ENCODE results near the gene CDH6. TPM values are rescaled to one million over a fixed set of nuclear protein-coding genes. Genes with fewer than 3 reads are reported as not detected.

Gene CDH6
- total RNA-seq, 1 donor from 2014 or later: 9.4 TPM

DNA sequence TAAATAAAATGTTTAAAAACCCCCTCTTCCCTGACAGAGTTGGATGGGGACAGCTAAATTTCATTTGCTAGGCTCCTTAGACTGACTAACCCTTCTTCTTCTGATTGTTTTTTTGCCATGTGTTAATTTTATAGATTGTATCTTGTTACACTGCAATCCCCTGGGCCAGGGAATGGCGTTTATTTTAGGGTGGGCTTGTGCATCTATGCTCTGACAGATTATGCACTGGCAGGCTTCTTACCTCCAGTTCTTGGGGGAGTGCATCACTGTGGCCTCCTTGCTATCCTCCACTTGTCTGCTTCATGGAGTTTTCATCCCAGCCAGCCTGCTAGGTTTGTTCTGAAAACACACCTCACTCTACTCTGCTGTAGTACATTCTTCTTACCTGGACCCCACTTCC, 178.6 kb downstream of the CDH6 start:
- no peak for ATAC-seq
- Histone ChIP-seq H3K9me3 (no peaks in the 10 kb centered on the region), H3K4me1 (no peaks in the 10 kb centered on the region), H3K36me3 (no peaks in the 10 kb centered on the region), H3K27ac (no peak overlapping the region), H3K27me3 (no peaks in the 10 kb centered on the region), H3K4me3 (no peak overlapping the region)
- no peak for DNase-seq
- TF ChIP-seq CTCF (IDR thresholded peaks at IDR 0.05): no peak
- intact Hi-C loops (cut with DNase I): no loop called here

GRCh38 chr5:31375999-31376720, 182.7 kb downstream of the CDH6 start:
- intact Hi-C loops (cut with DNase I): no loop called here
- Histone ChIP-seq H3K4me1 (no peaks in the 10 kb centered on the region), H3K9me3 (no peaks in the 10 kb centered on the region), H3K36me3 (no peaks in the 10 kb centered on the region), H3K4me3 (no peak overlapping the region), H3K27me3 (no peaks in the 10 kb centered on the region), H3K27ac (no peak overlapping the region)
- ATAC-seq: no peak
- no peak for TF ChIP-seq CTCF (IDR thresholded peaks at IDR 0.05)
- DNase-seq: no peak

DNA sequence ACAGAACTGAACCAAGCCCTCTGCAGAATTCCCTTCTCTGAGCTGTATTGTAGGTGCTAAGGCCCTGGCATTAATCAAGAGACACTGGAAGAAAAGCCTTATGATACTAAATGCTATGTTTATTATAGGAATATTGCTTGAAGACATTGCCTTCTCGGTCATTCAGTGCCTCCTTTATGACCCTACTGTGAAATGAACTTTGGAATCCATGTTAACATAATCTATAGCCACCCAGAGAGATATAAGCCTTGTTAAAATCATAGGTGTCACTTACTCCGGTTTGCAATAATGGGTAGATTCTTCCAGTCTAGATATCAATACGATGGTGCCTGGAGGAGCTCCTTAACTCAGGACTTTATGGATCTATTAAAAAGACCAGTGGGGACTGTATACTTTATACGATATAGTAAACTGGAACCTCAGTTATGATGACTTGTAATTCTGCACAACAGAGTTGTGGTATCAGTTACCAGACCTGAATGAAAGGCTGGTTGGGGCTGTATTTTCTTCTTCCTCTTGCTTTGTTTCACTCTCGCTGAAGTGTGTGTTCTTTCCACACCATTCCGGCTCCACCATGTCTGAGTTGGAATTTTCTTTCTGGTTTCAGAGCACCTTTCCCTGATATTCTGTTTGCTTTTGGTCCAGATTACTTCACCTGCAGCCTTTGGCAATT, 183.9 kb downstream of the CDH6 start:
- Histone ChIP-seq H3K27ac (no peak overlapping the region), H3K4me3 (no peak overlapping the region), H3K9me3 (no peaks in the 10 kb centered on the region), H3K36me3 (no peaks in the 10 kb centered on the region), H3K4me1 (no peaks in the 10 kb centered on the region), H3K27me3 (no peaks in the 10 kb centered on the region)
- no peak for DNase-seq
- no peak for TF ChIP-seq CTCF (IDR thresholded peaks at IDR 0.05)
- ATAC-seq: no peak
- intact Hi-C loops (cut with DNase I): no loop called here

- Histone ChIP-seq H3K9me3 (no peaks in the 10 kb centered on the region), H3K36me3 (no peaks in the 10 kb centered on the region), H3K4me3 (no peak overlapping the region), H3K27ac (no peak overlapping the region), H3K4me1 (no peaks in the 10 kb centered on the region), H3K27me3 (no peaks in the 10 kb centered on the region)
- intact Hi-C loops (cut with DNase I): no loop called here
- no peak for TF ChIP-seq CTCF (IDR thresholded peaks at IDR 0.05)
- ATAC-seq: no peak
- no peak for DNase-seq
Measured at GRCh38 chr5:31378136-31378535, 184.7 kb downstream of the CDH6 start.

Data from upper lobe of right lung (tissue), 1 donor.